ENCODE data around the gene TGOLN2.
A peak's percentile ranks its signal among the peaks of the same experiment; 100 is the strongest.

Gene TGOLN2

GRCh38 chr2:85308896-85309555 lies 18.8 kb downstream of the TGOLN2 start:
- peak; percentile 60 for DNase-seq (ENCODE audit: low spot score)

GRCh38 chr2:85308201-85308600 lies 19.6 kb downstream of the TGOLN2 start:
- DNase-seq (ENCODE audit: low spot score), result no peak

GRCh38 chr2:85307527-85307897 lies 20.3 kb downstream of the TGOLN2 start:
- no peak for DNase-seq (ENCODE audit: low spot score)

GRCh38 chr2:85303780-85304531 lies 23.8 kb downstream of the TGOLN2 start:
- DNase-seq (ENCODE audit: low spot score), result no peak

GRCh38 chr2:85302121-85302520 lies 25.7 kb downstream of the TGOLN2 start:
- no peak for DNase-seq (ENCODE audit: low spot score)

GRCh38 chr2:85291425-85292023 lies 36.3 kb downstream of the TGOLN2 start:
- no peak for DNase-seq (ENCODE audit: low spot score)

GRCh38 chr2:85288244-85288725 lies 39.5 kb downstream of the TGOLN2 start:
- DNase-seq (ENCODE audit: low spot score), result no peak

- no peak for DNase-seq (ENCODE audit: low spot score)
These were observed 40.1 kb downstream of the TGOLN2 start for GRCh38 chr2:85287721-85288120.

- no peak for DNase-seq (ENCODE audit: low spot score)
These were observed 40.9 kb downstream of the TGOLN2 start for GRCh38 chr2:85286918-85287317.

GRCh38 chr2:85283641-85284040 lies 44.1 kb downstream of the TGOLN2 start:
- no peak for DNase-seq (ENCODE audit: low spot score)

- DNase-seq (ENCODE audit: low spot score), result no peak
These were observed 44.9 kb downstream of the TGOLN2 start for GRCh38 chr2:85282914-85283313.

GRCh38 chr2:85281553-85281952 lies 46.2 kb downstream of the TGOLN2 start:
- no peak for DNase-seq (ENCODE audit: low spot score)

GRCh38 chr2:85278361-85278760 lies 49.4 kb downstream of the TGOLN2 start:
- no peak for DNase-seq (ENCODE audit: low spot score)

- no peak for DNase-seq (ENCODE audit: low spot score)
These were observed 50.2 kb downstream of the TGOLN2 start for GRCh38 chr2:85277416-85278158.

- no peak for DNase-seq (ENCODE audit: low spot score)
These were observed 51.1 kb downstream of the TGOLN2 start for GRCh38 chr2:85276571-85277118.

- no peak for DNase-seq (ENCODE audit: low spot score)
These were observed 51.7 kb downstream of the TGOLN2 start for GRCh38 chr2:85275984-85276540.

GRCh38 chr2:85273738-85274731 lies 53.8 kb downstream of the TGOLN2 start:
- DNase-seq (ENCODE audit: low spot score), result no peak

- DNase-seq (ENCODE audit: low spot score), result no peak
These were observed 55.4 kb downstream of the TGOLN2 start for GRCh38 chr2:85272357-85272756.

GRCh38 chr2:85269959-85270358 lies 57.8 kb downstream of the TGOLN2 start:
- DNase-seq (ENCODE audit: low spot score), result no peak
